Endothelial cell (in vitro differentiated cells): Measurements from ENCODE around the gene TBXA2R. TPM values are rescaled to one million over a fixed set of nuclear protein-coding genes. Genes with fewer than 3 reads are reported as not detected.

ENCODE experiments used
- DNase-seq: peaks from one replicate; pipeline ENCODE4 v3.0.0; 2021; ENCODE audit warnings: low spot score
- H3K27ac Mint-ChIP-seq: one replicate; pipeline ENCODE4 v1.8.0; 2021; ENCODE audit warnings: mixed read lengths, inconsistent platforms; ENCODE audit not compliant: unreplicated experiment
- H3K27me3 Mint-ChIP-seq: one replicate; pipeline ENCODE4 v1.8.0; 2021; ENCODE audit warnings: mild to moderate bottlenecking, moderate library complexity, mixed read lengths, inconsistent platforms; ENCODE audit not compliant: unreplicated experiment
- H3K36me3 Mint-ChIP-seq: one replicate; pipeline ENCODE4 v1.8.0; 2021; ENCODE audit warnings: mild to moderate bottlenecking, low read depth, mixed read lengths, inconsistent platforms; ENCODE audit not compliant: unreplicated experiment
- H3K4me1 Mint-ChIP-seq: one replicate; pipeline ENCODE4 v1.8.0; 2021; ENCODE audit warnings: mild to moderate bottlenecking, mixed read lengths, inconsistent platforms; ENCODE audit not compliant: unreplicated experiment
- H3K4me3 Mint-ChIP-seq: one replicate; pipeline ENCODE4 v1.8.0; 2021; ENCODE audit warnings: mild to moderate bottlenecking, mixed read lengths, inconsistent platforms; ENCODE audit not compliant: unreplicated experiment
- H3K9me3 Mint-ChIP-seq: one replicate; pipeline ENCODE4 v1.8.0; 2021; ENCODE audit warnings: mixed read lengths, inconsistent platforms; ENCODE audit not compliant: unreplicated experiment
- total RNA-seq: library from RNA; stranded (reverse); fragmentation: NEBNext Ultra II Directional; extraction: Animal tissue kit (Norgen Biotek cat#: 25700); gene quantifications from one replicate; pipeline ENCODE4 v1.2.1, GENCODE V29; 2021; ENCODE audit not compliant: unreplicated experiment
- TF ChIP-seq, protein P1 (sequence below): fragments of 200-600 bp; sonication (generic); IDR thresholded peaks from one replicate; pipeline ENCODE4 v1.5.0; 2021; ENCODE audit warnings: antibody characterized with exemption; ENCODE audit not compliant: unreplicated experiment

Gene TBXA2R
- total RNA-seq, 1 donor from 2014 or later = 7.3 TPM

- Mint-ChIP-seq H3K4me3 (no peak overlapping the region), H3K27ac (no peak overlapping the region), H3K9me3 (no peaks in the 10 kb centered on the region), H3K4me1 (no peaks in the 10 kb centered on the region), H3K36me3 (peaks cover 5% of the 10 kb centered on the region), H3K27me3 (peaks cover 5% of the 10 kb centered on the region)
- TF ChIP-seq, protein P1, sequence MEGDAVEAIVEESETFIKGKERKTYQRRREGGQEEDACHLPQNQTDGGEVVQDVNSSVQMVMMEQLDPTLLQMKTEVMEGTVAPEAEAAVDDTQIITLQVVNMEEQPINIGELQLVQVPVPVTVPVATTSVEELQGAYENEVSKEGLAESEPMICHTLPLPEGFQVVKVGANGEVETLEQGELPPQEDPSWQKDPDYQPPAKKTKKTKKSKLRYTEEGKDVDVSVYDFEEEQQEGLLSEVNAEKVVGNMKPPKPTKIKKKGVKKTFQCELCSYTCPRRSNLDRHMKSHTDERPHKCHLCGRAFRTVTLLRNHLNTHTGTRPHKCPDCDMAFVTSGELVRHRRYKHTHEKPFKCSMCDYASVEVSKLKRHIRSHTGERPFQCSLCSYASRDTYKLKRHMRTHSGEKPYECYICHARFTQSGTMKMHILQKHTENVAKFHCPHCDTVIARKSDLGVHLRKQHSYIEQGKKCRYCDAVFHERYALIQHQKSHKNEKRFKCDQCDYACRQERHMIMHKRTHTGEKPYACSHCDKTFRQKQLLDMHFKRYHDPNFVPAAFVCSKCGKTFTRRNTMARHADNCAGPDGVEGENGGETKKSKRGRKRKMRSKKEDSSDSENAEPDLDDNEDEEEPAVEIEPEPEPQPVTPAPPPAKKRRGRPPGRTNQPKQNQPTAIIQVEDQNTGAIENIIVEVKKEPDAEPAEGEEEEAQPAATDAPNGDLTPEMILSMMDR = no peak
- DNase-seq = no peak
Observed at GRCh38 chr19:3615524-3616135, 9.0 kb upstream of the TBXA2R start.

DNA sequence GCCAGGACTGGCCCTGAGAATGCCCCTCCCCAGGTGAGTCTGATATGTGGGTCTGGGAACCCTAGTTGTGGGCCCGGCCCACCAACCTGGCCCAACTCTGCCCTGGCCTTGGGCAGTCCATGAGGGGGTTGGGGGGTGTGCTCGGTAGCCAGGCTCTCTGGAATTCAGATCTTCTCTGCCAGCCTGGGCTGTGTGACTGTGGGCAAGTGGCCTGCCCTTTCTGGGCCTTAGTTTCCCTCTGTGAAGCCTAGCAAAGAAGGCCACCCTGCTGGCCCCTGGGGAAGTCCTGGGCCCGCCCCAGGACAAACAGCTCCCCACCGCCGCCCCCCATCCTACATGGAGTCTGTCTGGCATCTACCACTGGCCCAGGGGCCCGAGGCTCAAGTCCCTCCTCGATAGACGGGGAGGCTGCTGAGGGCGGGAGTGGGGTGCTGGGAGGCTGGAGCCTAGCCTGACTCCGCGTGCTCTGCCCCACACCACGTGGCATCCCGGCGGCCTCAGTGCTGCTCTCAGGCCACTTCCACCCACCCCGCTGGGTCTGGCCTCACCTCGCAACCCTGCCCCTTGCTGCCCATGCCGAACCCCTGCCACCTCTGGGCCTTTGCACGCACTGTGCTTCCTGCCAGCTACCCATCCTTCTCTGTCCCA is 8.3 kb upstream of the TBXA2R start:
- TF ChIP-seq, protein P1 = no peak
- Mint-ChIP-seq H3K9me3 (no peaks in the 10 kb centered on the region), H3K4me3 (no peak overlapping the region), H3K4me1 (no peaks in the 10 kb centered on the region), H3K27ac (no peak overlapping the region), H3K36me3 (peaks cover 5% of the 10 kb centered on the region), H3K27me3 (peaks cover 7% of the 10 kb centered on the region)
- no peak for DNase-seq

DNA sequence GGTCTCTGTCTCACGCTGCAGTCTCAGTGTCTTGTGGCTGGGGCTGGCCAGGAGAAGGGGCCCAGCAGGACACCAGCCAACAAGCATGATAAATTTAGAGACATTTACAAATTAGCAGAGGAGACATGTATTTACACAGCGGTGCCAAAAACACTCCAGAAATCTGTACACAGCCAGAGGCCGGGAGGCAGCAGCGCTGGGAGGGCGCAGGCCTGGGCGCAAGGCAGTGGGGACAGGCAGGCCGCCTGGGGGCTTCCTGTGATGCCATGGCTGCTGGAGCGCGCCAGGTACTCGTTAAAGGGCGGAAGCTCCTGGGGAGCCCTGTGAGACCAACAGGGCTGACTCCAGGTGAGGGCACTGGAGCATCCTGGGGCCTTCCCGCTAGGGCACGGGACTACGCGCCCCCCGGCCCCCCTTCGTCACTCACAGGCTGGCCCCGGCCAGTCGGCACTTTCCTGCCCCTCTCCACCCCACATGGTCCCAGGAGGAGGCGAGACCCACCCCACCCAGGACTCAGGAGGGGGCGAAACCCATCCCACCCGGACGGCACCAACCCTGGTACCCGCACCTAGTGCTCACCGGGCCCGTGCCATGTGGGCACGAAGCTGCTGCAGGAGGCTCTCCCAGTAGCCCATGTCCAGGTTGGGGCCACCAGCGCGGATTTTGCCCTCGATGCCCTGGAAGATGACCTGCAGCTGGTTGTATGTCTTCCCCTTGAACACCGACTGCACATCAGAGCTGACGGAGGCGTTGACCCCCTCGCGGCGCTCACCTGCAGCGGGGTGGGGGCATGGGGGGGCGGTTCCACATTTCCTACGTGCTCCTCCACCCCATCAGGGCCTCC is 7.4 kb upstream of the TBXA2R start:
- peaks cover 3% of the 10 kb centered on the region for H3K4me1 Mint-ChIP-seq
- no peak overlapping the region for H3K4me3 Mint-ChIP-seq
- no peaks in the 10 kb centered on the region for H3K9me3 Mint-ChIP-seq
- H3K36me3 Mint-ChIP-seq = peaks cover 5% of the 10 kb centered on the region
- TF ChIP-seq, protein P1 = no peak
- DNase-seq = no peak
- peaks cover 7% of the 10 kb centered on the region for H3K27me3 Mint-ChIP-seq
- no peak overlapping the region for H3K27ac Mint-ChIP-seq

- Mint-ChIP-seq H3K4me1 (peaks cover 5% of the 10 kb centered on the region), H3K27ac (no peak overlapping the region), H3K9me3 (no peaks in the 10 kb centered on the region), H3K27me3 (peaks cover 7% of the 10 kb centered on the region), H3K4me3 (no peak overlapping the region), H3K36me3 (peaks cover 5% of the 10 kb centered on the region)
- TF ChIP-seq, protein P1 = no peak
- no peak for DNase-seq
Observed at GRCh38 chr19:3612901-3613741, 6.4 kb upstream of the TBXA2R start.
